ENCODE results near the gene TMEM59.
"Not testable (repeated sequence)": the region's sequence is repeated elsewhere in the genome, so short reads cannot be mapped to it uniquely, and the experiment has no call there.

TMEM59 gene

DNA sequence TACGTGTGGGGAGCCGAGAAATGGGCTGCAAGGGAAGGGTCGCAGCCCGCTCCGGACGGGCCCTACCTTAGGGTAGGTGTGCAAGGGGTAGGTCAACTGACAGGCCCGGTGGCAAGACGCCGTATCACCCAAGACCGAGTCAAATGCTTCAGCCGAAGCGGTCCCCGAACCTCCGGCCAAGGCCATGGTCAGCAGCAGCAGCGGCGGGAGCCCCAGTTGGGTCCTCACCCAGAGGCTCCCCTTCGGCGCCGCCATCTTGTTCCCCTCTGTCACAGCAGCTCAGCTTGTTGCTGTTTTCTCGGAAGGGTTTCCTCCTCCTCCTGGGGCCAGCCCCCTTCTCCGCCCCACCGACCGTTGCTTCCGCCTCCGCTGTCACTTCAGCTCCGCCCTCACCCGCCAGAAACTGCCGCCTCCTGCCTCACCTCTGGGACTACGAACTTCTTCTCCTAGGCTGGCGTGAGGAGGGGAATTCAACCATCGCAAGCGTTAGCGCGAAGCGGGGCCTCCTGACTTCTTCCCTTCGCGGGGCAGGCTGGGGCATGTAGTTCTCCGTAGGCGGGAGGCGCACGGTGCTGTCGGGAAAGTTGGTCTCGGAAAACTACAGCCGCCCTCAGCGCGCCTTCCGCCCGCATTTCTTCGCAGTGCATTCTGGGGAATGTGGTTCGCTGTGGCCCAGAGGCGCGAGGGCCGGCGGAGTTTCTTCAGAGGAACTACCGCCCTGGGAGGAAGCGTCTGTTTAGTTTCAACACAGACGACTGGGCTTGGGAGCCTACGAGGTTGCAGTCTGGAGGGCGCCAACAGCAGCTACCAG, at the start of gene TMEM59, which contains the start of gene TCEANC2:
TSS of gene TMEM59 (minus strand) at position 271 of the 811 bp plus-strand sequence. CDS start at position 255, 16 bp downstream.
TSS of gene TCEANC2 (plus strand) at position 675 of the 811 bp plus-strand sequence. CDS start 815 bp downstream, outside the sequence.
- Histone ChIP-seq H3K27ac (peak within 1 kb of the TSS; percentile 91 to 100), H3K4me3 (peak within 1 kb of the TSS; percentile 100)
- TF ChIP-seq, protein P1, sequence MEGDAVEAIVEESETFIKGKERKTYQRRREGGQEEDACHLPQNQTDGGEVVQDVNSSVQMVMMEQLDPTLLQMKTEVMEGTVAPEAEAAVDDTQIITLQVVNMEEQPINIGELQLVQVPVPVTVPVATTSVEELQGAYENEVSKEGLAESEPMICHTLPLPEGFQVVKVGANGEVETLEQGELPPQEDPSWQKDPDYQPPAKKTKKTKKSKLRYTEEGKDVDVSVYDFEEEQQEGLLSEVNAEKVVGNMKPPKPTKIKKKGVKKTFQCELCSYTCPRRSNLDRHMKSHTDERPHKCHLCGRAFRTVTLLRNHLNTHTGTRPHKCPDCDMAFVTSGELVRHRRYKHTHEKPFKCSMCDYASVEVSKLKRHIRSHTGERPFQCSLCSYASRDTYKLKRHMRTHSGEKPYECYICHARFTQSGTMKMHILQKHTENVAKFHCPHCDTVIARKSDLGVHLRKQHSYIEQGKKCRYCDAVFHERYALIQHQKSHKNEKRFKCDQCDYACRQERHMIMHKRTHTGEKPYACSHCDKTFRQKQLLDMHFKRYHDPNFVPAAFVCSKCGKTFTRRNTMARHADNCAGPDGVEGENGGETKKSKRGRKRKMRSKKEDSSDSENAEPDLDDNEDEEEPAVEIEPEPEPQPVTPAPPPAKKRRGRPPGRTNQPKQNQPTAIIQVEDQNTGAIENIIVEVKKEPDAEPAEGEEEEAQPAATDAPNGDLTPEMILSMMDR (IDR thresholded peaks at IDR 0.05), result no peak
- DNase-seq (ENCODE audit: low spot score), result peak; percentile 99

GRCh38 chr1:54100500-54100899, 47.5 kb upstream of the TMEM59 start:
- H3K27ac ChIP-seq, result no peak overlapping the region
- TF ChIP-seq, protein P1 (IDR thresholded peaks at IDR 0.05), result no peak
- no peak for DNase-seq (ENCODE audit: low spot score)
- no peak overlapping the region for H3K4me3 ChIP-seq

- TF ChIP-seq, protein P1 (IDR thresholded peaks at IDR 0.05), result no peak
- no peak for DNase-seq (ENCODE audit: low spot score)
- Histone ChIP-seq H3K4me3 (no peak overlapping the region), H3K27ac (no peak overlapping the region)
Measured at GRCh38 chr1:54099061-54099610, 46.1 kb upstream of the TMEM59 start.

GRCh38 chr1:54096877-54097240, 43.9 kb upstream of the TMEM59 start:
- no peak overlapping the region for H3K4me3 ChIP-seq
- TF ChIP-seq, protein P1 (IDR thresholded peaks at IDR 0.05), result no peak
- no peak overlapping the region for H3K27ac ChIP-seq
- no peak for DNase-seq (ENCODE audit: low spot score)

DNA sequence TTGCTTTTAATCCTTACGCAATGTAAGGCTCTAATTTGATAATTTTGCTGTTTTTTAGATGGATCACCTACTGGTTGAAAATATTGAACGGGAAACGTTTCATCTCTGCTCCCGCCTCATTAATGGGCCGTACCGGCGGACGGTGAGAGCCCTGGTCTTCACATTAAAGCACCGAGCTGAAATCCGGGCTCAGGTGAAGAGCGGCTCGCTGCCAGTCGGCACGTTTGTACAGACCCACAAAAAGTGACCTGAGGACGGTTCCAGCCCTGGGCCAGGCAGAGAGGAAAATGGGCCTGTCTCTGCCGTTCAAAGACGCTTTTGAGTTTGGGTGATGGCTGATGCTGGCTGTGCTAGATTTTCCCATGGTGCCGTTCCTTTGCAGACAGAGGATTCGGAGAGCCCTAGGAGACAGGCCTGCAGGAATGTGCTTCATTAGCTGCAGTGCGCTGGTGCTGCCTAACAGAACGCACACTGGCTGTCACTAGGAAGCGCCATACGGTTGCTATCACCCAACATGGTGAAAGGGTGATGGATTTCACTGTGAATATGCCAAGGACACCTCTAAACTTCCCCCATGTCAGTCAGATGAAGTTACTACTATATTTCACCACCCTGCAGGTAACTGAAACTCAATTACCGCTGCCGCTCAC, 43.3 kb upstream of the TMEM59 start:
- TF ChIP-seq, protein P1 (IDR thresholded peaks at IDR 0.05), result no peak
- Histone ChIP-seq H3K4me3 (no peak overlapping the region), H3K27ac (no peak overlapping the region)
- DNase-seq (ENCODE audit: low spot score), result no peak

GRCh38 chr1:54095546-54096226, 42.7 kb upstream of the TMEM59 start:
- DNase-seq (ENCODE audit: low spot score), result no peak
- TF ChIP-seq, protein P1 (IDR thresholded peaks at IDR 0.05), result no peak
- Histone ChIP-seq H3K27ac (no peak overlapping the region), H3K4me3 (no peak overlapping the region)

- not testable (repeated sequence) for H3K4me3 ChIP-seq; H3K27ac ChIP-seq; DNase-seq (ENCODE audit: low spot score)
Measured at GRCh38 chr1:54094730-54095105, 41.7 kb upstream of the TMEM59 start.

Data from coronary artery (tissue), 2 donors.